Loucy (cell line): ENCODE results near the gene PLAC1.

Experiments
- H2AFZ ChIP-seq: fragments of 200-600 bp; sonication (generic); 2 replicates; pipeline ENCODE4 v1.6.0; 2016; ENCODE audit warnings: antibody characterized with exemption, mild to moderate bottlenecking, low read length, moderate library complexity
- H3F3A ChIP-seq: fragments of 200-600 bp; 2 replicates; pipeline ENCODE4 v1.6.0; 2016; ENCODE audit warnings: antibody characterized with exemption, low read depth, mild to moderate bottlenecking
- H3K27me3 ChIP-seq: fragments of 200-600 bp; sonication (generic); 2 replicates; pipeline ENCODE4 v1.6.1; 2014; ENCODE audit warnings: low read length, mild to moderate bottlenecking; ENCODE audit not compliant: insufficient read depth, poor library complexity, severe bottlenecking
- H3K36me3 ChIP-seq: fragments of 200-600 bp; sonication (generic); 2 replicates; pipeline ENCODE4 v1.6.1; 2016; ENCODE audit warnings: low read length; ENCODE audit not compliant: insufficient read depth
- H3K4me1 ChIP-seq: fragments of 200-600 bp; sonication (generic); 2 replicates; pipeline ENCODE4 v1.5.1; 2014; ENCODE audit warnings: low read length, mild to moderate bottlenecking; ENCODE audit not compliant: insufficient read depth, poor library complexity, severe bottlenecking
- H3K4me2 ChIP-seq: fragments of 200-600 bp; sonication (generic); 2 replicates; pipeline ENCODE4 v1.6.0; 2014; ENCODE audit warnings: antibody characterized with exemption, low read length, low read depth, mild to moderate bottlenecking; ENCODE audit not compliant: poor library complexity, severe bottlenecking
- H3K4me3 ChIP-seq: fragments of 200-600 bp; sonication (generic); 2 replicates; pipeline ENCODE4 v1.5.1; 2014; ENCODE audit warnings: low read length, mild to moderate bottlenecking, mixed read lengths; ENCODE audit not compliant: poor library complexity, severe bottlenecking
- H3K79me2 ChIP-seq: fragments of 200-600 bp; sonication (generic); 2 replicates; pipeline ENCODE4 v1.6.1; 2014; ENCODE audit warnings: low read length; ENCODE audit not compliant: insufficient read depth
- H3K9ac ChIP-seq: fragments of 200-600 bp; sonication (generic); 2 replicates; pipeline ENCODE4 v1.6.0; 2014; ENCODE audit warnings: mild to moderate bottlenecking, low read depth, low read length, moderate library complexity; ENCODE audit not compliant: poor library complexity, severe bottlenecking
- H3K9me2 ChIP-seq: fragments of 200-600 bp; sonication (generic); replicated peaks from 2 replicates; pipeline ENCODE4 v1.6.1; 2016; ENCODE audit warnings: low read depth, low read length, mixed read lengths
- H3K9me3 ChIP-seq: fragments of 200-600 bp; sonication (generic); 2 replicates; pipeline ENCODE4 v1.6.1; 2014; ENCODE audit warnings: mild to moderate bottlenecking, antibody characterized with exemption, low read length, low read depth; ENCODE audit not compliant: insufficient read depth
- H4K20me1 ChIP-seq: fragments of 200-600 bp; sonication (generic); 2 replicates; pipeline ENCODE4 v1.6.0; 2014; ENCODE audit warnings: antibody characterized with exemption, low read length, mild to moderate bottlenecking; ENCODE audit not compliant: insufficient read depth, poor library complexity, severe bottlenecking
- CTCF ChIP-seq: fragments of 200-600 bp; sonication (generic); conservative IDR thresholded peaks from 2 replicates; pipeline ENCODE4 v1.5.1; 2014; ENCODE audit warnings: mild to moderate bottlenecking, antibody characterized with exemption, low read length
- EZH2phosphoT487 ChIP-seq: fragments of 200-600 bp; IDR thresholded peaks from 2 replicates; pipeline ENCODE4 v1.6.1; 2018; ENCODE audit warnings: antibody characterized with exemption, mild to moderate bottlenecking, moderate library complexity, borderline replicate concordance

PLAC1 gene

GRCh38 chrX:134679221-134679620 lies 20.9 kb upstream of the PLAC1 start:
- H2AFZ ChIP-seq: no peak overlapping the region
- no peaks in the 10 kb centered on the region for H3F3A ChIP-seq
- H4K20me1 ChIP-seq: no peaks in the 10 kb centered on the region
- H3K4me2 ChIP-seq: no peak overlapping the region
- no peaks in the 10 kb centered on the region for H3K9me3 ChIP-seq
- H3K79me2 ChIP-seq: no peaks in the 10 kb centered on the region
- no peak overlapping the region for H3K9ac ChIP-seq
- no peak overlapping the region for H3K4me3 ChIP-seq
- TF ChIP-seq CTCF (no peak), EZH2phosphoT487 (no peak)
- no peaks in the 10 kb centered on the region for H3K9me2 ChIP-seq
- no peaks in the 10 kb centered on the region for H3K4me1 ChIP-seq
- no peaks in the 10 kb centered on the region for H3K27me3 ChIP-seq
- H3K36me3 ChIP-seq: no peaks in the 10 kb centered on the region

DNA sequence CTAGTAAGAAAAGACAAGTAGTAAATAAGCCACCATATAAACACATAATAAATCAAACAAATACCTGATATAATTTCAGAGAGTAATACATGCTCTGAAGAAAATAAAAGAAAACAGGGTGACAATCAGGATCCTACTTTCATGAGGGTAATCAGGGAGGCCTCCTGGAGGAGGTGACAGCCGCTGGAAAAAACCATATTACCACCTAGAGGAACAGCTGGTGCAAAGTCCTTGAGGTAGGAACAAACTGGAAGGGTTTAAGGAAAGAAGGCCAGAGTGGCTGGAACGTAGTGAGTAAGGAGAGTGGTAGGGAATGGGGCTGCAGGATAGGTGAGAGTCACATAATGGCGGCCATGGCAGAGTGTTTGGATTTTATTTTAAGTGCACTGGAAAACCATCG lies 19.1 kb upstream of the PLAC1 start:
- TF ChIP-seq CTCF (no peak), EZH2phosphoT487 (no peak)
- no peak overlapping the region for H3K4me3 ChIP-seq
- no peaks in the 10 kb centered on the region for H3K9me2 ChIP-seq
- H4K20me1 ChIP-seq: no peaks in the 10 kb centered on the region
- no peaks in the 10 kb centered on the region for H3K9me3 ChIP-seq
- H3K4me2 ChIP-seq: no peak overlapping the region
- no peaks in the 10 kb centered on the region for H3K4me1 ChIP-seq
- no peaks in the 10 kb centered on the region for H3K79me2 ChIP-seq
- no peaks in the 10 kb centered on the region for H3F3A ChIP-seq
- no peaks in the 10 kb centered on the region for H3K36me3 ChIP-seq
- no peak overlapping the region for H3K9ac ChIP-seq
- no peaks in the 10 kb centered on the region for H3K27me3 ChIP-seq
- H2AFZ ChIP-seq: no peak overlapping the region

DNA sequence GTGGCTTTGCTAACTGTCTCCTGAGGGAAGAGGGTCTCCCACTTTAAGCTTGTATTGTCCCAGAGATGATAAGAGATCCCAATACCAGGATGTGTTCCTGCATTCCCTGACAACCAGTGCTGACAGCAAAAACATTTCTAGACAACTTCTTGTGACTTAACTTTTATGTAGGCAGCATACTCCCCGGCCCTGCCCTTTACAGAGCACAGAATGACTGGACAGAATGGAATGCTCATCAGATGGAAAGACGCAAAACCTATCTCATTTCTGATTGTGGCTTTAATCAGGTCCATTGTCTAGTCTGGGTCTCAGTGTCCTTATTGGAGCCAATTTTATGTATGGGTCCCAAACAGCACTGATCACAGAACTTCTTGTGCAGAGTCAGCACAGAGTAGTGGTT lies 18.2 kb upstream of the PLAC1 start:
- TF ChIP-seq EZH2phosphoT487 (no peak), CTCF (no peak)
- Histone ChIP-seq H3K36me3 (no peaks in the 10 kb centered on the region), H3K4me1 (no peaks in the 10 kb centered on the region), H4K20me1 (no peaks in the 10 kb centered on the region), H3K27me3 (no peaks in the 10 kb centered on the region), H3K4me3 (no peak overlapping the region), H3F3A (no peaks in the 10 kb centered on the region), H3K4me2 (no peak overlapping the region), H3K79me2 (no peaks in the 10 kb centered on the region), H3K9me3 (no peaks in the 10 kb centered on the region), H3K9ac (no peak overlapping the region), H3K9me2 (no peaks in the 10 kb centered on the region), H2AFZ (no peak overlapping the region)
